Ammon's horn (tissue), 1 donor: Measurements from ENCODE around the gene P2RY8.
A peak's percentile ranks its signal among the peaks of the same experiment; 100 is the strongest.
"Not testable (repeated sequence)": the region's sequence is repeated elsewhere in the genome, so short reads cannot be mapped to it uniquely, and the experiment has no call there.

Source experiments
- DNase-seq: peaks from one replicate; pipeline ENCODE4 v3.0.0-alpha.2; 2016; ENCODE audit warnings: low spot score

P2RY8 gene

GRCh38 chrX:1518512-1518911, 18.5 kb downstream of the P2RY8 start:
- no peak for DNase-seq

- DNase-seq = no peak
Measured at GRCh38 chrX:1516596-1517104, 20.3 kb downstream of the P2RY8 start.

- no peak for DNase-seq
Measured at GRCh38 chrX:1511829-1512228, 25.2 kb downstream of the P2RY8 start.

- DNase-seq = no peak
Measured at GRCh38 chrX:1511150-1511549, 25.8 kb downstream of the P2RY8 start.

DNA sequence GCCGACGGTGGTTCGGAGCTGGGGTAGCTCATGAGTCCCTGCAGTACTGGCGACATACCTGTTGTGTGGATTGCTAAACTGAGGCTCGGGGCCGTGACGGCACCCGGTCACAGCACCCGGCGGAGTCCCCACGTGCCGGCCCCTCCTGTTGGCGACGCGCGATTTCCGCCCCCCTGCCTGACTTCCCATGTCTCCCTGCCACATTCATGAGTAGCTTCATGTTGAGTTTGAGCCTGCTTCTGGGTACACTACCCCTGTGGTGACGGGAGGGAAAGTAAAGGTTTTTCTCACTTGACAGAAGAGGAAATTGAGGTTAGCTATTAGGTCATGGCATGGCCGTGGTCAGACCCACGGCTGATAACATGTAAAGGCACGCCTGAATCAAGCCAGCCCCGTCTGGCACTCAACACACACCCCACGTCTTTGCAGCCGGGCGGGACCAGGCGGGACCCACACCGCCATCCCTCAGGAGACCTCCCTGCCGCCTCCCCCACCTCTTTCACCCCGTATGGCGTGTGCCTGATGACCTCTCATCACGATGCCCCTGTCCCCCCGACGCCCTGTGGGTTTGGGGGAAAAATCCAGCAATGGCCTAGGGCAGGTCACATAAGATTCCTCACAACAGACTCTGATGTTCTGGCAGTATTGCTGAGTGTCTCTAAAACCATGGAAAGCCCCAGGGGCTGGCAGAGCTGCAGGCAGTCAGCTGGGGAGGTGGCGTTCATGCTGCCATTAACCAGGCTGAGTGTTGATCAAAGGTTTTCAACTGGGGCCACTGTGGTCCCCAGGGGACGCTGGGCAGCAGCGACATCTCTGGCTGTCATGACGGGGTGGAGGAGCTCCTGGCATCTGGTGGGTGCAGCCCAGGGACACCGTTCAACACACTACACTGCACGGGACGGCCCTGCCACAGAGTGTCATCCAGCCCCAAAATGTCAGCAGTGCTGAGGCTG, 29.2 kb downstream of the P2RY8 start:
- no peak for DNase-seq

GRCh38 chrX:1506916-1507315, 30.1 kb downstream of the P2RY8 start:
- no peak for DNase-seq

DNA sequence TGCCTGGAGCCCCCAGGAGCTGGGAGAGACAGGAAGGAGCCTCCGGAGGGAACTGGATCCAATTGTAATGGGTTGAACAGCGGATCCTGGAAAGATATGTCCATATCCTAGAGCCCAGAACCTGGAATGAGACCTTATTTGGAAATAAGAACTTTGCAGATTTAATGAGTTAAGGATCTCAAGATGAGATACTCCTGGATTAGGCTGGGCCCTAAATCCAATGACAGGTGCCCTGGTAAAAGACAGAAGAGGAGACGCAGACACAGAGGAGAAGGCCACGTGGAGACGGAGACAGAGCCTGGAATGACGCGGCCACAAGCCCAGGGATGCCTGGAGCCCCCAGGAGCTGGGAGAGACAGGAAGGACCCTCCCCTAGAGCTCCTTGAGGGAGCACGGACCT, 34.1 kb downstream of the P2RY8 start:
- no peak for DNase-seq

GRCh38 chrX:1502241-1502640, 34.7 kb downstream of the P2RY8 start:
- DNase-seq = no peak

GRCh38 chrX:1500701-1501624, 36.0 kb downstream of the P2RY8 start:
- DNase-seq = no peak

DNA sequence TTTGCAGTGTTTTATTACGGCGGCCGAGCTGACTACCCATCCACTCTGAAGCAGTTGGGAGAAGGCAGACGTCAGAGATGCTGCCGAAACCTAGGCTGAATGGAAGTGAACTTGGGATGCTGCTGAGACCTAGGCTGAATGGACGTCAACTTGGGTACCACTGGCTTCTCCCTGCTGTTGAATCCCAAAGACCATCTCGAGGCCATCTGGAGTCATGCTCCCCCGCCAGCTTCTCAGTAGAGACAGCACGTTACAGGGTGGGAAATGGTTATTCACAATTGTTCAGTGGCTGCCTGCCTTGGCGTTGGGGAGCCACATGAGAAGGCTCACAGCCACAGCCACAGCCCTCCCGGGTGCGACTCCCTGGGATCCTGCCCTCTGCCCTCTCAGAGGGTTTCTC, 40.9 kb downstream of the P2RY8 start:
- no peak for DNase-seq

DNA sequence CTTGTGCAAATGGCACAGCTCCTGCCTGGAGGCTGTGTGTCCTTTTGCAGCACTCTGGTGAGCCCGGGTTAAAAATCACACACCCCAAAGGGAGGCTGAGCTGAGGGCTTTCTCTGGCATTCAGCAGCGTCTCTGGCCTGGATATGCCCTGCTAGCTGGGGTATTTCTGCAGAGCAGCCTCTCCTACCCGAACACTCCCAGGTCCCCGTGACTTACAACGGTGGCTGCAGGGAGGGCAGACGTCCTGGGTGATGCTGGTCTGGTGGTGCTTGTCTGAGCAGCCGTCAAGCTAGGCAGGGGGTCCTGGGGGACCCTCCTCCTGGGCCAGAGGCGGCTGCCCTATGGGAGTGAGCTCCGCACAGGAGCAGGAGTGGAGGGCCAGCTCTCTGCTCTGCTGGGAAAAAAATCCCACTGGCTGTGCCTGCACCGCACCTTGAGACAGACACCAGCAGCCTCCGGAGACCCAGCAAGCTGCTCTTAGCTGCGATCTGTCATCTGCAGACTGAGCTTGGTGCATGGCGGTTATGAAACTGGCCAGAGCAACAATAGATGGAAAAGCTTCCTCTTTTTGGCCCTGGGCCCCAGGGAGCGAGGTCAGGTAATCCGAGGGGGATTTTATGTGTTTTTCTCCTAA, 43.0 kb downstream of the P2RY8 start:
- peak; percentile 56 for DNase-seq

DNA sequence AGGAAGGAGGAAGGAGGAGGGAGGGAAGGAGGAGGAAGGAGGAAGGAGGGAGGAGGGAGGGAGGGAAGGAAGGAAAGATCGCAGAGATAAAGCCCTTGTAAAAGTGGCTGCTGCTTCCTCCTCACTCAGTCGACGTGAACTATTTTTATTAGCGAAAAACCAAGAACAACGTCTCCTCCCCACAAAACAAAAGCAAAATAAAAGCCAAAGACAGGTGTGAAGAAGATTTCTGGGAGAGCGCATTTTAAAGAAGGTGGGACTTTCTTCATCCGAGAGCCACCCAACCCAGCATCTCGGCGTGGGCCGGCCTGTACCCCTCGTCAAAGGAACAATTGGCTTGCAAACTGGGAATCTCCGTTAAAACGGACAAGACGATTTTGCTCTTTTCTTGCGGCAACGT, 43.6 kb downstream of the P2RY8 start:
- DNase-seq = no peak

- DNase-seq = no peak
Measured at GRCh38 chrX:1492421-1493012, 44.5 kb downstream of the P2RY8 start.

GRCh38 chrX:1491851-1492349, 45.1 kb downstream of the P2RY8 start:
- DNase-seq = no peak

GRCh38 chrX:1491248-1491647, 45.7 kb downstream of the P2RY8 start:
- not testable (repeated sequence) for DNase-seq

DNA sequence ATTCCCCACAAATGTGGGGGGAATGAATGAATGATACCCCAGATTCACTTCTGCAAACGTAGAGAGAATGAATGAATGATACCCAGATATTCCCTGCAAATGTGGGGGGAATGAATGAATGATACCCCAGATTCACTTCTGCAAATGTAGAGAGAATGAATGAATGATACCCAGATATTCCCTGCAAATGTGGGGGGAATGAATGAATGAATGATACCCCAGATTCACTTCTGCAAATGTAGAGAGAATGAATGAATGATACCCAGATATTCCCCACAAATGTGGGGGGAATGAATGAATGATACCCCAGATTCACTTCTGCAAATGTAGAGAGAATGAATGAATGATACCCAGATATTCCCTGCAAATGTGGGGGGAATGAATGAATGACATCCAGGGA, 46.3 kb downstream of the P2RY8 start:
- not testable (repeated sequence) for DNase-seq

DNA sequence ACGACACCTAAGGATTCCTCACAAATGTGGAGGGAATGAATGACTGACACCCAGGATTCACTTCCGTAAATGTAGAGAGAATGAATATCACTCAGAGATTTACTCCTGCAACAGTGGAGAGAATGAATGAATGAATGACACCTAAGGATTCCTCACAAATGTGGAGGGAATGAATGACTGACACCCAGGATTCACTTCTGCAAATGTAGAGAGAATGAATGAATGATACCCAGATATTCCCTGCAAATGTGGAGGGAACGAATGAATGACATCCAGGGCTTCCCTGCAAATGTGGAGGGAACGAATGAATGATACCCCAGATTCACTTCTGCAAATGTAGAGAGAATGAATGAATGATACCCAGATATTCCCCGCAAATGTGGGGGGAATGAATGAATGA, 47.6 kb downstream of the P2RY8 start:
- not testable (repeated sequence) for DNase-seq

DNA sequence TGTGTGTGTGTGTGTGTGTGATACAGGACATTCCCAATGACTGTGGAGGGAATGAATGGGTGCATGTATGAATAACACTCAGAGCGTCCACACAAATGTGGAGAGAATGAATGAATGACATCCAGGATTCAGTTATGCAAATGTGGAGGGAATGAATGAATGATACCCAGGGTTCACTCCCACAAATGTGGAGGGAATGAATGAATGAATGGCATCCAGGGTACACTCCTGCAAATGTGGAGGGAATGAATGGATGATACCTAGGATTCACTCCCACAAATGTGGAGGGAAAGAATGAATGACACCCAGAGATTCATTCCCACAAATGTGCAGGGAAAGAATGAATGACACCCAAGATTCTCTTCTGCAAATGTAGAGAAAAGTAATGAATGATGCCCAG, 48.2 kb downstream of the P2RY8 start:
- no peak for DNase-seq

GRCh38 chrX:1488141-1488540, 48.8 kb downstream of the P2RY8 start:
- no peak for DNase-seq

DNA sequence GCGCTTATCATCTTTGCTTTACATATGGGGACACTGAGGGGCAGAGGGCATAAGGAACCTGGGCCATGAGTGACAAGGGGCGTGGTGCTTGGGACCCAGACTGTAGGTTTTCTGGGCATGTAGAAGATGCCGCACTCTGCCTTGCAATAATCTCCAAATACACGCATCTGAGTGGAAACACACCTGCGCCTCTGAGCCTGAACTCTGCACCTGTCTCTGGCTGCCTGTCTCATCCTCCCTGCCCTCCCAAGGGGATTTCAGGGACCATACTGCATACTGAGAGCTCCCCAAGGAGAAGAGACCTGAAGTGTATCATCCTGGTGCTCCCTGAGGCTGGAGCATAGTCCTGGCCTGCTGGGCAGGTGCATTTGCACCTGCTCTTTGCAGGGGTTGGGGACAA, 49.6 kb downstream of the P2RY8 start:
- no peak for DNase-seq

DNA sequence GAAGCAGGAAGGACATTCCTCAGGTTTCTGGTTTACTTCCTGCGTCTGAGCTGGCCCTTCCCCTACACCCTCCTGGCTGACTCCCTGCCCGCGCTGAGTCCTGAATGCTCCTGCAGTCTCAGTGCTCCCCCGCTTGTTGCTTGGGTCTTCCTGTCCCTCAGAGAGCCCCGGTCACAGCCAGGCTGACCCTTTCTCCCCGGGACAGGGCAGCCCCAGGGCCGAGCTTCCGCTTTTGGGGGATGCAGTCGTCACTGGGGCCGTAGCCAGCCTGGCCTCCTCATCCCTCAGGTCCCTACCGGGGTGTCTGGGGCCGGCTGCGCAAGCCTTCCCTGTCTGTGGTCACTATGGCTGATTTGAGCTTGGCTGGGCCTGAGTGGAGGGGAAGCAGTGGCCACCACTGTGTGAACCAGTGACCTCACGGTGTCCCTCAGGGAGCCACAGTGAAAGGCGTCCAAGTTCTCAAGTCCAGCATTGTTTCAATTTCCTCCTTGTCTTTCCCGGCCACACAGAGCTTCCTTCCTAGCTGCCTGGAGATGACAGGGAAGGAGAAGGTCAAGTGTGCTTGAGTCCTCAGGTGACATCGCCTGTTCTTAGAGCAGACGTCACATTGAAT, 50.1 kb downstream of the P2RY8 start:
- no peak for DNase-seq
